NCI-H2081 treated with DMSO at 0.1 percent for 48 hours (cell line): Measurements from ENCODE around the gene PPP2R2C.

Source experiments
- DNase-seq: peaks from one replicate; lab custom pipeline; 2025; lab: John Stamatoyannopoulos, UW

The PPP2R2C gene

DNA sequence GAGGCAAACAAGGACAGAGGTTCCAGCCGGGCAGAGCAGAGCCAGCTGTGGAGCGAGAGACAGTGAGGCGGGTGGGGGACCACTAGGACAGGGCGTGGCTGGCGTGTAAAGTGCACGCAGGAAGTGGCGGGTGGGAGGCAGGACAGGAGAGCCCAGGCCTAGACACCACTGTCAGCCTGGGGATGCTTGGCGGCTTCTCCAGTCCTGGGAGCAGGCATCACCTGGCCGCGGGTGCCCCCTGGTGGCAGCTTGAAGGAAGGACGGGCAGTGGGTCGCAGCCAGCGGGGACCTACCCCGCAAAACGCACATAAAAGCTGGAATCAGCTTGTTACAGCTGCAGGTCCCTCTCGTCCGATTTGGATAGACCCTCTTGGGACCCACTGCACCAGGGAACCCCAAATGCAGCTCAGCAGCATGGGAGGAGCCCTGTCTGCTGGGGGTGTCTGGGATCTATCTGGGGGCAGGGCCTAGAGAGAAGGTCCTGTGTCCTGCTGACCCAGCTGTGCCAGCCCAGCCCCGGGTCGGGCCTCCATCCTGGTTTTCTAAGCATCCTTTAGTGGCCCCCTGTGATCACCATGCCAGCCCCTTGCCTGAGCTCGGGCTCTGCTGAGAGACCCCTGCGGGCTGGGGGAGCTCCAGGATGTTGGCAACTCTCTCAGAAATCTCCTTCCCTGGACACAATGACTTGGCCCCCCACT lies 145.0 kb downstream of the PPP2R2C start:
- peak; percentile 17 for DNase-seq

DNA sequence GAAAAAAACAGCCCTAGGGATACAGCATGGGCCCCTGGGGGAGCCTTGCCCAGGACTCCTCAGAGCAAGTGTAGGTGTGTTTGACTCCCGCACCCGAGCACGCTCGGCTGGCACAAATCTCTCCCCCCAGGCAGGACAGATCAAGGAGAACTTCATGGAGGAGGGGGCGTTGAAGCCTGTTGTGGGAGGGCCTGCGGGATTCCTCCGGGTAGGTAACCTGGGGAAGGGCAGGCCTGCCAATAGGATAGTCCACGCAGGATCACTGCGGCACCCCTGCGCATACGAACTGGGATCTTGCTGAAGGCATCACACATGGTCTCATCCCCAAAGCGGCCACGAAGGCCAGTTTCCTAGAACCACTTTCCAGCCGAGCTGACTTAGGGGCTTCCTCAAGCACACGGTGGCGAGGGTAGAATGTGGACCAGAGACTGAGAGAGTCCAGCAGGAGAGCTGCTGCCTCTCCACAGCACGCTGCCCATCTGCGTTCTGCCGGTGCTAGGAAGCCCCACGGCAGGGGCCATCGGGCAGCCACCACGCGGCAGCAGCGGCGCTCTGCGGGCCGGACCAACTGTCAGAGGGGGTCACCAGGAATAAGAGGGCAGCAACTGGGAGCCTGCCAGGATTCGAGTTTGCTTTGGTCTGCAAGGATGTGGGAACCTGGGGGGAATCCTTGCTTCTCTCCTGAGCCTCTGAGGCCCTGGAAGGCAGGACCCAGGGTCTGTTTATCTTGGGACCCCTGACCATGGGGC lies 145.9 kb downstream of the PPP2R2C start:
- no peak for DNase-seq

DNA sequence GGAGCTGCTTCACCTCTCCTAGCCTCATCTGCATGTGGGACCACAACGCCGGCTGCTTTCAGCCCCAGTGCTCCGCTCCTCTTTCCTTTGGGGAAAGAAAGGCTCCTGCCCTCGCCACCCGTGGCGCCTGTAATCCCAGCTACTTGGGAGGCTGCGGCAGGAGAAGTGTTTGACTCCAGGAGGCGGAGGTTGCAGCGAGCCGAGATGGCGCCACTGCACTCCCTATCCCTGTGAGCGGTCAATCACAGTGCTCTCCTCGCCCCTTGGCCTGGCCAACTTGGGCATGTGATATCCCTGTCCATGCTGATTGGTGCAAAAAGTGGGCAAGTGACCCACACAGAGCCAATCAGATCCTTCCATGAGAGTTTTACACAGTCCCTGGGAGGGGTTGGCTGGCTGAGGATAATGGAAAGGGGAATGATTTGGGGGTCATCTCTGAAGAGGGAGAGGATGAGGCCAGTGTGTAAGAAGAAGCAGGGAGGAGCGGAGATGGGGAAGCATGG lies 146.6 kb downstream of the PPP2R2C start:
- no peak for DNase-seq

DNA sequence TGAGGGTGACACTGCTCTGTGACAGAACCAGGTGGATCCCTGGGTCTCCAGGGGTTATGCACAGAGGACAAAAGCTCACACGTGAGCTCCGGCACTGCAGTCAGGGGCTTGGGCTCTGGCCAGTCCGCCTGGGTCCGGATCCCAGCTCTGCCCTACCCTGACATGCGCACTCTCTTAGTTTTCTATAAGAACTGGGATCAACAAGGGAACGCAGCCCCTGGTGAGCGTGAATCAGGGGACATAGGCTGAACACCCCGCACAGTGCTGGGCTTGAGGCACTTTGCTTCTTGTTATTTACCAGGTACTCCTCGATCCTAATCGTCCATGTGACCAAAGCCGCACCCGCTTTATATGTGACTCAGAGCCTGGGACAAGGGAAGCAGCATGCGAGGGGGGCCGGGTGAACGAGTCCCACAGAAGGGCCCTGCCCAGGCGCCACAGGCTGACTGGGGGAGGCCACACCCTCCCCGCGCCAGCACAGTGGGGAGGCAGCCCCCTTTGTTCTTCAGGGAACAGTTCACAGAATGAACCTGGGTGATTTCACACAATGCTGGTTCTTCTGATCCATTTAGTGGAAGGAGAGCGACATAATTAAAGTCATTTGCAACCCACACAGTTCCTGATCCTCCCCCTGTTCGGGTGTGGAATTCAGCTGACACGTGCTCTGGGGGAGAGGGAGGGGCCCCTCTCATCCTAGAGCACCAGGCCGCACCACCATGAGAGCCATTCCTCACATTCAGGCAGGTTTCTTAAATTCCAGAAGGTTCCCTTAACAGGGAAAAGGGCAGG lies 147.2 kb downstream of the PPP2R2C start:
- DNase-seq = no peak

DNA sequence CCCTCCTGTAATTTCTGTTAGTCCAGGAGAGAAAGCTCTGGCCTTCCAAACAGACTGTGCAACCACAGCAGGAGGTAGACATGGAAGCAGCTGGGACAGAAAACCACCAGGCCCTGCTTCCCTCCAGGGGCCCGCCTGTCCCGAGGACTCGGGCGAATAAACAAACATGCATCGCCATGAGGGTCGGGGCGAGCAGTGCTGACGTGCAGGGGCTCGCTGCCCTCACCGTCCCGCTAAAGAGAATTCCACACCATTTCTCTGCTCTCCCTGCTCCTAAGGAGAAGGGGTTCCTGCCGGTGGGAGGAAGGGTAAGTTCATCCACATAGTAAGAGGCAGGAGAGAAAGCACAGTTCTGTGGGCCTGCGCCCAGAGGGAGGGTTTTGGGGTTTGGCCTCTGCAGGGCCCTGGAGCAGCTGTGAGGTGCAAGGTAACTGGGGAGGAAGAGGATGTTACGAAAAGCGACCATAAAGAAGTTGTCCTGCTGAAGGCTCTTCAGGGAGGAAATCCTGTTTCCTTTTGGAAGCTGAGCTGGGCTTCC lies 147.9 kb downstream of the PPP2R2C start:
- DNase-seq = no peak

DNA sequence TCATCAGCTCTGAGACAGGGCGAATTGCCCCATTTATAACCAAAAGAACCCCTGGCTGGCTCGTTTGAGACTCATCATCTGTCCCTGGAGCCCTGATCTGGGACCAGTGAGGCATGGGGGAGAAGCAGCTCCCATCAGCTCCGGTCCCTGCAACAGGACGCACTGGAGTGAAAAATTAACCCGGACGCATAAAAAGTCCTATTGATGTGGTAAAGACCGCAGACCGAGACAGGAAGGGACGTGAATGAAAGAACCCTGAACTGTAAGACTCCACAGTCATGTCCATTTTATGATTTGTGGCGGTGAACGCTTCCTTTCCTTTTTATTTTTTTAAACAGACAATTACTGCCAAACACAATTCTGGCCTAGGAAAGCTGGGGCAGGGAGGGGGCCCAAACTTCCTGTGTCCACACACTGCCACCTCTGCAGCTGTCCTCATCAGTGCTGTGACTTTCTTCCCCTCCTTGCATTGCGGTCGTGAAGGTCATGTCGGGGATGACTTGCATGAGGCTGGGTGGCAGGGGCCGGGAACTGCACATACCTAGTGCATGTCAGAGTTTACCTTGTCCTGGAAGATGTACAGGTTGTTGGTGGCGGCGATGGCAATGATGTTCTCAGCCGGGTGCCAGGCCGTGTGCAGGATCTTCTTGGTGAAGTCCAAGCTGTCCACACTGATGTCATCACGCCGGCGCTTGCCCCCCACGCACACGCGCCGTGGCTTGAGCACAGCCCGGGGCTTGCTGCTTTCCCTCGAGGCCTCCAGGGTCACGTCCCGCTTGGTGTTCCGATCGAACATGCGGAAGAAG lies 149.4 kb downstream of the PPP2R2C start:
- no peak for DNase-seq

DNA sequence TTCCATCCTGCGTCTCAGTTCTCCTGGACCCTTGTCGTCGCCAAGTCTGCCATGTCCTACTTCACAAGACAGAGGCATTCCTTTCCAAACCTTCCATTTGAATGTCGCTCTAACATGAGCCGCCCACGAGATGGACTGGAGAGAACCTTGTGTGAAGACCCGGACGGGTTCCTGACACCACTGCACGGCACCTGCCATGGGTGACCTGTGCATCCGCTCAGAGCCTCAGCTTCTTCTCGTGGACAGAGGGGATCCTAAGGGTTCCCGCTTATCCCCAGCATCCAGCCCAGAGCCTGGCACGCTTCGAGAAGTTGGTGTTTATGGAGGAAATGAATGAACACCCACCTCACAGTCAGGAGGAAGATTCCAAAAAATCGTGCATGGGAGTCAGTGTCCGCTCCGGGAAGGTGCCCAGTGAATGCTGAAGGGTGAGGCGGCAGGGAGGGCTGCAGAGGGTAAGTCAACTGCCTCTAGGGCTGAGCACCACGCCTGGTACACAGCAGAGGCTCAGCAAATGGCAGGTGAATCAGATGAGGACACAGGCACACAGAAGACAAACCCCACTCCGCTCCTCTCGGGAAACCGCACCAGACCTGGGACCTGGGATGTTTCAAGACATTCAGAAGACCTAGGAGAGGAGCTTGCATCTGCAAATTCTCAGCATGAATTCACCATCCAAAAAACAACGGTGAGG lies 150.2 kb downstream of the PPP2R2C start:
- no peak for DNase-seq

DNA sequence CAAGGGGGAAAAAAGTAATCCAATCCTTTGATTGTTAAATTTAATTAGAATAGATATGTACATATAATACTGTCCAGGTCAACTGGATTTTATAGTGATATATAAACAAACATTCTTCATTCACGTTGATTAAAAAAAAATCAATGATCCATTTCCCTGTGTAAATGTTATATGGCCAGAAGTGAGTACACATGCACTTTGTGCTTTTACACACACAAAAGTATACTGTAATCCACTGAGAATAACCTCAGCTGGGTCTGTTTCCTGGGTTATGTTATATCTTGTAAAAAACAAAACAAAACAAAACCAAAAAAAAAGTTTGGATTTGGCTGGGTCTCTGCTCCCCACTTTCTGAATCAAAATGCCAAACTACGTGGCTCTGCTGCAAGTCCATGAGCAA lies 151.1 kb downstream of the PPP2R2C start:
- DNase-seq = no peak

DNA sequence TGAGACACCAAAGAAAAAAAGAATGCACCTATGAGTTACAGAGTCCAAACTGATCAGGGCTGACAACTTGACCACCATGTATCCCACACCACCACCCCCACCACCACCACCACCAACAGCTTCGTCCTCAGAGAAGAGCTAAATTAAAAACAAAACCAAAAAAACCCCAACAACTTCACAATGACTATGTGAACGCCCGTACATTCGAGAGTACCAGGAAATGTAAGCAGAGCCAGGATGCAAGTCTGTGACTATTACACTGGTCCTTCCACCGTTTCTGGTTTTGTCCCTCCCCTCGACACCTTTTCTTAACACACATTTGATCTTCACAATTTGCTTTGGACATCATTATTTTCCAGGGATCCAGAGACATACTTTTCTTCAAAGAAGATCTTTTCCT lies 151.8 kb downstream of the PPP2R2C start:
- no peak for DNase-seq

DNA sequence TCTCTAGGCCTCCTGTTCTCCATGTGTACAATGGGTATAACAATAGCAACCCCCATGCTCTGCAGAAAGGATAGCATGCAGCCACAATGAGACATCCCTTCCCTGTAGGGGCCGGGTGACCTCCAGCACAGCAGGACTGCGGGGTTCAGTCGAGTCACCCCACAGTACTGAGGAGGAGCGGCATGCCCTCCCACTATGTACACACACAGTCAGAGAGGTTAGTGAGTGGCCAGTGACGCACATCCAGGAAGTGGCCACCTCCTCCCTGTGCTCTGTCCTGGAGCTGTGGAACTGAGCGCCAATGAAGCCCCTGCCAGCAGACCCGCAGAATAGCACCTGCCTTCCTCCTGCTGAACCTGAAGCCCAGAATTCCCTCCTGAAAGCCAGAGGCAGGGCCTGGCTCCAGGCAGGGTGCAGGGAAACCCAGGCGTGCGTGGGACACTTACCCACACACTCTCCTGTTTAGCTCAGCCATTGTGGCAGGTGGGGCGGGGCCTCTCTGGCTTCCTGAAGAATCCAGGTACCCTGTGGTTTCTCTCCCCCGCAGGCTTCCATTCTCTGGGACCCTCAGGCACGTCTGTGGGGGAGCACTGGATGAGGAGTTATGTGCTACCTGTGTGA lies 152.8 kb downstream of the PPP2R2C start:
- DNase-seq = no peak

DNA sequence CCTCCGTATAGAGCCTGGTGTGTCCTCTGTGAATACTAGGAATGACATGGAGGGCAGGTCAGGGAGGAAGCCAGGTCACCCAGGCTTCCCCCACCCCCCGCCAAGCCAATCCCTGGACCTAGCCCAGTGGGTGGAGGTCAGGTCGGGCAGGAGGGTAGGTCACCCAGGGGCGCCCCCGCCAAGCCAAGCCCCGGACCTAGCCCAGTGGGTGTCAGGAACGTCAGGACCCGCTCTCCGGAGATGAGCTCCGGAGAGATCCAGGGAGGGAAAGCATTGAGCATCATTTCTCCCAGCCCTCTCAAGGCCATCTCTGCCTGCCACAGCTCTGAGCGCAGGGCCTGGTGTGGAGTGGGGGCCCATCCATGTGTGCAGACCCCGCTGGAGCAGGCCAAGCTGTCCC lies 154.2 kb downstream of the PPP2R2C start:
- DNase-seq = no peak

DNA sequence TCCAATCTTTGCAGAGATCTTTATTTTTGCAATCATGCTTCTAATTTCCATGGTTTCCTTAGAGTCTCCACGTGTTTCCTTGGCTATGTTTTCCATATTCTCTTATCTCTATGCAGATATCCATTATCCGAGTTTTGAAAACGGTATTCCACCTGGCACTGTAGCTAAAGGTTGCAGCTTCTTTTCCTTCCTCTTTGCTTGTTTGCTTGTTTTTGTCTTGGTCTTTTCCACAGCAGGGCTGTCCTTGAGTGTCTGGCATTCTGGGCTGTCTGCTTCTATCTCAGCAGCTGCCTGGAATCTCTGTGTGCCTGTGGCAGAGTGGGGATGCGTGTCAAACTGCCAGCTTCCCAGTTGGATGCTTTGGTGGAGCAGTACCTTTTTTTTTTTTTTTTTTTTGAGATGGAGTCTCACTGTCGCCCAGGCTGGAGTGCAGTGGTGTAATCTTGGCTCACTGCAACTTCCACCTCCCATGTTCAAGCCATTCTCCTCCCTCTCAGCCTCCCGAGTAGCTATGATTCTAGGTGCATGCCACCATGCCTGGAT lies 155.9 kb downstream of the PPP2R2C start:
- DNase-seq = no peak

DNA sequence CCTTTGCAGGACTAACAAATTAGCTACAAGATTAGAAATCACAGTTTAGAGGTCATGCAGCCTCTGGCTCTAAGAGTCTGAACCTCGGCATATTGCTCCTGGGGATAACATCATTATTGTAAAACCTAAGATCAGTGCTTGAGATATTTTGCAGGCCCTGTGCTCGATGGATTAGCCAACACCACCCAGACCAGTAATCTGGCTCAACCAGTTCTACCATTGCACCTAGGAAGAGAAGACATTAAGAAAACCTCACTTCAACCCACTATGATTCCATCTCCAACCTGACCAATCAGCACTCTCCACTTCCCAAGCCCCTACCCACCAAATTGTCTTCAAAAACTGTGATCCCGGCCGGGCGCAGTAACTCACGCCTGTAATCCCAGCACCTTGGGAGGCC lies 159.2 kb downstream of the PPP2R2C start:
- DNase-seq = no peak

DNA sequence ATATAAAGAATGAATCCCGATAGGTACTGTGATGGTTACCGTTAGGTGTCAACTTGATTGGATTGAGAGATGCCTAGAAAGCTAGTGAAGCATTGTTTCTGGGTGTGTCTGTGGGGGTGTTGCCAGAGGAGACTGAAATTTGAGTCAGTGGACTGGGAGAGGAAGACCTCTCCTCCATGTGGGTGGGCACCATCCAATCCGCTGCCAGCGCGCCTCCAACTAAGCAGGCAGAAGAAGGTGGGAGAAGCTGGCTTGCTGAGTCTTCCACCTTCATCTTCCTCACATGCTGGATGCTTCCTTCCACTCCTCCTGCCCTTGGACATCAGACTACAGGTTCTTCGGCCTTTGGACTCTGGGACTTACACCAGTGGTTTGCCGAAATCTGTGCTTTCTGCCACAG lies 162.6 kb downstream of the PPP2R2C start:
- DNase-seq = no peak

DNA sequence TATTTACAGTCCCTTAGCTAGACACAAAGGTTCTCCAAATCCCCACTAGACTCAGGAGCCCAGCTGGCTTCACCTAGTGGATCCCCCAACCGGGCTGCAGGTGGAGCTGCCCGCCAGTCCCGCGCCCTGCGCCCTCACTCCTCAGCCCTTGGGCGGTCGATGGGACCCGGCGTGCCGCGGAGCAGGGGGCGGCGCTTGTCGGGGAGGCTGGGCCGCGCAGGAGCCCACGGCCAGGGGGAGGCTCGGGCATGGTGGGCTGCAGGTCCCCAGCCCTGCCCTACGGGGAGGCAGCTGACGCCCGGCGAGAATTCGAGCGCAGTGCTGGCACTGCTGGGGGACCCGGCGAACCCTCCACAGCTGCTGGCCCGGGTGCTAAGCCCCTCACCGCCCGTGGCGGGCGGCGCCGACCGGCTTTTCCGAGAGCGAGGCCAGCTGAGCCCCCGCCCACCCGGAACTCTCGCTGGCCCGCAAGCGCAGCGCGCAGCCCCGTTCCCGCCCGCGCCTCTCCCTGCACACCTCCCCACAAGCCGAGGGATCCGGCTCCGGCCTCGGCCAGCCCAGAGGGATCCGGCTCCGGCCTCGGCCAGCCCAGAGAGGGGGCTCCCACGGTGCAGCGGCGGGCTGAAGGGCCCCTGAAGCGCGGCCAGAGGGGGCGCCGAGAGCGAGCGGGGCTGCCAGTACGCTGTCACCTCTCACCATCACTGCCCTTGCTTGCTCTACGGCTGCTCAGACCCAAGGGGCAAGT lies 163.3 kb downstream of the PPP2R2C start:
- DNase-seq = no peak

DNA sequence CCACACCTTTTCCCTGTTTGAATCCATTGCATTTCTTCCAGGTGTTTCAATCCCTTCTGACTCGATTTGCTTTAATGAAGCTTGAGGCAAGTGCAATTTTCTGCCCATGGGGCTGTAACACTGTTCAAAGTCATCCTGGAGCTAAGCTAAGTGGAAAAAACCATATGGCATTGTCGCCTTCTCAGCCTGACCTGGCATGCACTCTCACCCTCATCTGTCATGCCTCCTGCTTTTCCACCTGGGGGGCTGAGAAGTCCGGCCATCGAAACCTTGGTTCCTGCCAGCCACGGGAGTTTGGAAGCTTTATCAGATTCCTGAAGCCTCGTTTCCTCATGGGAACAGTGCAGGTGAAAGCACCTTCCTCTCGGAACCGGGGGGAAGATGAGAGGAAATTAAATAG lies 164.5 kb downstream of the PPP2R2C start:
- no peak for DNase-seq

DNA sequence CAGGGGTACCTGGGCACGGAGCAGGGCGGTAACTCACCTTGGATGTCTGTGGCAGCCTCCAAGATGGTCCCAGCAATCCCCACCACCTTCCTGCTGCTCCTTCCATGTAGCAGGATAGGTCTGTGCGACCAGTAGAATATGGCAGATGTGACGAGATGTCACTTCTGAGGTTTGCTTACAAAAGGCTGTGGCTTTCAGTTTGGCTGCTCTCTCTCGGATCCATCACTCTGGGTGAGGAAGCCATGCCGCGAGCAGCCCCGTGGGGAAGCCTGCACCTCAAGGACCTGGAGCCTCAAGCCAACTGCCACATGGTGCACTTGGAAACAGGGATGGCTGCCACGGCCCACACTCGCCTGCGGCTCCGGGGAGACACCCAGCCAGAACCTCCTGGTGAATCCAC lies 165.2 kb downstream of the PPP2R2C start:
- DNase-seq = no peak

DNA sequence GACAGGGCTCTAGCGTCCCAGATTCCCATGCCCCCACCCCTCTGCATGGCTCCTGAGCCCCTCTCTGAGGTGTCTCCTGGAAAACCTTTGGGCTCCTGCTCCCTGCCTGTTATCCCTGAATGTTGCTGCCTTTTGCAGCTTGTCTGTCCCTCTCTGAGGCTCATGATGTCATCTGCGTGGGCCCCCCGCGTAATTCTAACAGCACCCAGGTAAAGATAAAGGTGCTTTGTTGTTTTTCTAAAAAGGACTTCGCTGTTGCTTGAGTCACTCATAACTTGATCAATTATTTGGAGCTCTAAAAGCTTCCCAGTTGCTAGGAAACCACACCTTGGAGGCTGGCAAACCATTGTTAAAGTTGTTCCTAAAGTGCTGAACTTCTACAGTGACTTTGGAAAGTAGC lies 166.1 kb downstream of the PPP2R2C start:
- DNase-seq = no peak

DNA sequence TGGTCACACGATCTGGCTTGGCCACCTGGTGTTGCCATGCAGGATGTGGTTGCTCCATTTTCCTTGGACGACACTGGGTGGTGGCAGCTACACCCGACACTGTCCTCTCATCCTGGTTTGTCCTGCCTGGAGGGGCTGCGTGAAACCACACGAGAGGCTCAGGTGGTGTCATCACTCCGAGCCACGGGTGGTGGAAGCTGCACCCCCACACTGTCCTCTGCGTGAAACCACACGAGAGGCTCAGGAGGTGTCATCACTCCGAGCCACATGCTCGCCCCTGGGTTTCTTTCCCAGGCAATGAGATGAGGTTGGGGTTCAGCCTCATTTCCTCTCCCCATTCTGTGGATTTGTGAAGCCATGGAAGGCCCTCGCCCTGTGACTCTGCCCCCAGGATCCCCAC lies 168.5 kb downstream of the PPP2R2C start:
- no peak for DNase-seq

DNA sequence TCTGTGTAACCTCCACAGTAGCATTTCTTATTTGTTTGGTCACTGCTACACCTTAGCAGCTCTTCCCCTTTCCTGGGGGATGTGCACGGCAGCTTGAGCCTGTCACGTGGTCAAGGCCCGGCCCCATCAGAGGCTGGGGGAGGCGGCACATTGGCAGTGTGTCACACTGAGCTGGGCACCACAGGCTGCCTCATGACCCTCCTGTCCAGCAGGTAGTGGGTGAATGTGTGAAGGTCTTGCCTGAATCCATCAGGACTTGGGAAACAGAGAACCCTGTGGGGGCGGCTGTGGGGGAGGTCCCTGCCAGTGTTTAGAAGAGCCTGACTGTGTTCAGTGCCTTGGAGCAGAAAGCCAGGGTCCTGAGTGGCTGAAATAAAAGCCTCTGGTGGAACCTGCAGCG lies 169.5 kb downstream of the PPP2R2C start:
- no peak for DNase-seq
